Type B pancreatic cell (in vitro differentiated cells): ENCODE data around the gene WDR37. TPM values are rescaled to one million over a fixed set of nuclear protein-coding genes. Genes with fewer than 3 reads are reported as not detected.

ENCODE experiments used
- DNase-seq: peaks from one replicate; pipeline ENCODE4 v3.0.0; 2021; ENCODE audit warnings: mixed read lengths; ENCODE audit not compliant: unreplicated experiment; ENCODE audit errors: extremely low spot score
- H3K27ac Mint-ChIP-seq: 2 replicates; pipeline ENCODE4 v1.8.0; 2021; ENCODE audit warnings: mild to moderate bottlenecking, mixed read lengths
- H3K27me3 Mint-ChIP-seq: 2 replicates; pipeline ENCODE4 v1.8.0; 2021; ENCODE audit warnings: mixed read lengths
- H3K36me3 Mint-ChIP-seq: 2 replicates; pipeline ENCODE4 v1.8.0; 2021; ENCODE audit warnings: mixed read lengths
- H3K4me1 Mint-ChIP-seq: one replicate; pipeline ENCODE4 v1.8.0; 2021; ENCODE audit warnings: mixed read lengths; ENCODE audit not compliant: unreplicated experiment
- H3K4me3 Mint-ChIP-seq: 2 replicates; pipeline ENCODE4 v1.8.0; 2021; ENCODE audit warnings: mild to moderate bottlenecking, mixed read lengths
- H3K9me3 Mint-ChIP-seq: 2 replicates; pipeline ENCODE4 v1.8.0; 2021; ENCODE audit warnings: mixed read lengths
- CTCF ChIP-seq: fragments of 200-600 bp; sonication (generic); conservative IDR thresholded peaks from 2 replicates; pipeline ENCODE4 v1.5.0; 2021; ENCODE audit warnings: antibody characterized with exemption, mild to moderate bottlenecking
- total RNA-seq: library from RNA; stranded (reverse); gene quantifications from 2 replicates; pipeline ENCODE4 v1.2.1, GENCODE V29; 2021; ENCODE audit warnings: low replicate concordance

The WDR37 gene
- total RNA-seq, 1 donor from 2014 or later = 16.2 TPM

GRCh38 chr10:1150638-1150955 is 94.4 kb downstream of the WDR37 start:
- no peak for TF ChIP-seq CTCF
- no peaks in the 10 kb centered on the region for H3K36me3 Mint-ChIP-seq
- H3K9me3 Mint-ChIP-seq = no peaks in the 10 kb centered on the region
- H3K27me3 Mint-ChIP-seq = peaks cover 11% of the 10 kb centered on the region
- no peak overlapping the region for H3K27ac Mint-ChIP-seq
- DNase-seq = no peak
- H3K4me3 Mint-ChIP-seq = no peak overlapping the region
- H3K4me1 Mint-ChIP-seq = peaks cover 10% of the 10 kb centered on the region

GRCh38 chr10:1151076-1152033 is 95.2 kb downstream of the WDR37 start:
- Mint-ChIP-seq H3K4me3 (no peak overlapping the region), H3K27me3 (peaks cover 11% of the 10 kb centered on the region), H3K4me1 (peaks cover 10% of the 10 kb centered on the region), H3K36me3 (no peaks in the 10 kb centered on the region), H3K27ac (peak overlapping the region; percentile 50), H3K9me3 (no peaks in the 10 kb centered on the region)
- TF ChIP-seq CTCF = no peak
- no peak for DNase-seq

- Mint-ChIP-seq H3K36me3 (no peaks in the 10 kb centered on the region), H3K4me3 (no peak overlapping the region), H3K9me3 (no peaks in the 10 kb centered on the region), H3K27me3 (peaks cover 17% of the 10 kb centered on the region), H3K27ac (no peak overlapping the region), H3K4me1 (peaks cover 10% of the 10 kb centered on the region)
- no peak for TF ChIP-seq CTCF
- peak; percentile 43 for DNase-seq
These were observed 96.4 kb downstream of the WDR37 start for GRCh38 chr10:1152386-1153250.

GRCh38 chr10:1153251-1153763 is 97.1 kb downstream of the WDR37 start:
- H3K9me3 Mint-ChIP-seq = no peaks in the 10 kb centered on the region
- DNase-seq = no peak
- H3K4me3 Mint-ChIP-seq = no peak overlapping the region
- no peaks in the 10 kb centered on the region for H3K36me3 Mint-ChIP-seq
- no peak overlapping the region for H3K27ac Mint-ChIP-seq
- peaks cover 20% of the 10 kb centered on the region for H3K27me3 Mint-ChIP-seq
- no peak for TF ChIP-seq CTCF
- H3K4me1 Mint-ChIP-seq = peaks cover 10% of the 10 kb centered on the region

GRCh38 chr10:1153805-1154351 is 97.7 kb downstream of the WDR37 start:
- no peak for TF ChIP-seq CTCF
- peak; percentile 42 for DNase-seq
- no peak overlapping the region for H3K4me3 Mint-ChIP-seq
- no peak overlapping the region for H3K27ac Mint-ChIP-seq
- no peaks in the 10 kb centered on the region for H3K9me3 Mint-ChIP-seq
- no peaks in the 10 kb centered on the region for H3K36me3 Mint-ChIP-seq
- H3K27me3 Mint-ChIP-seq = peaks cover 20% of the 10 kb centered on the region
- H3K4me1 Mint-ChIP-seq = peaks cover 10% of the 10 kb centered on the region
